ENCODE results near the gene CYP46A1.

The CYP46A1 gene

GRCh38 chr14:99722741-99723140 lies 38.6 kb downstream of the CYP46A1 start:
- Histone ChIP-seq H3K9ac (ENCODE audit: low read depth, low read length) (no peak overlapping the region), H3K9me3 (replicated peaks; ENCODE audit: low read length) (no peaks in the 10 kb centered on the region), H3K27me3 (ENCODE audit: control insufficient read depth, insufficient read depth, low read length) (peaks cover 35% of the 10 kb centered on the region), H3K4me3 (ENCODE audit: low read length) (no peak overlapping the region), H3K4me2 (ENCODE audit: low read length) (no peak overlapping the region), H3K36me3 (ENCODE audit: insufficient read depth, low read length) (no peaks in the 10 kb centered on the region), H3K4me1 (ENCODE audit: control insufficient read depth, insufficient read depth, low read length) (no peaks in the 10 kb centered on the region)

- H3K4me1 ChIP-seq (ENCODE audit: control insufficient read depth, insufficient read depth, low read length) = no peaks in the 10 kb centered on the region
- no peaks in the 10 kb centered on the region for H3K9me3 ChIP-seq (replicated peaks; ENCODE audit: low read length)
- no peak overlapping the region for H3K4me3 ChIP-seq (ENCODE audit: low read length)
- no peak overlapping the region for H3K9ac ChIP-seq (ENCODE audit: low read depth, low read length)
- H3K36me3 ChIP-seq (ENCODE audit: insufficient read depth, low read length) = no peaks in the 10 kb centered on the region
- H3K4me2 ChIP-seq (ENCODE audit: low read length) = no peak overlapping the region
- H3K27me3 ChIP-seq (ENCODE audit: control insufficient read depth, insufficient read depth, low read length) = peaks cover 30% of the 10 kb centered on the region
Observed at GRCh38 chr14:99724196-99724891, 40.2 kb downstream of the CYP46A1 start.

DNA sequence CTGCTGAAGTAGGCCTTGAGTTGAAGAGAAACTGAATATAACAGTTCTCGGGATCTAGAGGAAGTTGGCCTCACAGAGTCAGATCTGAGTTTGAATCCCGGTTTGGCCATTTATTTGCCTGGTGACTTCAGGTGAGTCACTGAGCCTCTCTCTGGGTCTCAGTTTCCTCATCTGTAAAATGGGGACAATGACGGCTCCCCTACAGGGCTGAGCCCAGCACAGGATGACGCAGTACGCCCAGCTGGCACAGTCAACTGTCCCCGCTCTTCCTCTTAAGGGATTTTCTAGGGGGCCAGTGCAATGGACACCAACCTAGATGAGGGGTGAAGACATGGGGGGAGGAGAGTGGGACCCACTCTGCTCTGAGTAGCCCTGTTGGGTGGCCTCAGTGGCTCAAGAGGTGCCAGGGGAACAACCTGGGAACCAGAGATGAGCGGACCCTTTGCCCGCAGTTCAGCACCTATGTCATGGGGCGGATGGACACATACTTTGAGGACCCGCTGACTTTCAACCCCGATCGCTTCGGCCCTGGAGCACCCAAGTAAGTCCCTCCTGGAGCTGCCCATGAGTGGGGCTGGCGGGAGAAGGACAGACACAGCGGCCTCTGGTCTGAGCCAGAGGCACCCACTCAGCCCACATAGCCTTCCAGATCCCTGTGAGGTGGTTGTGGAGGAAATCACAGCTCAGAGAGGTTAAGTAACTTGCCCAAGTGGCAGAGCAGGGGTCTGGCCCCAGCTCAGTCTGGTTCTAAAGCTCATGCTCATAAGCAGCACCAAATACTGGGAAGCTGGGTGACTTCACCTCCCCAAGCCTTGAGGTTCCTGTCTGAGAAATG lies 41.1 kb downstream of the CYP46A1 start:
- H3K9ac ChIP-seq (ENCODE audit: low read depth, low read length) = no peak overlapping the region
- peaks cover 30% of the 10 kb centered on the region for H3K27me3 ChIP-seq (ENCODE audit: control insufficient read depth, insufficient read depth, low read length)
- no peaks in the 10 kb centered on the region for H3K36me3 ChIP-seq (ENCODE audit: insufficient read depth, low read length)
- no peaks in the 10 kb centered on the region for H3K4me1 ChIP-seq (ENCODE audit: control insufficient read depth, insufficient read depth, low read length)
- H3K4me2 ChIP-seq (ENCODE audit: low read length) = no peak overlapping the region
- H3K9me3 ChIP-seq (replicated peaks; ENCODE audit: low read length) = no peaks in the 10 kb centered on the region
- H3K4me3 ChIP-seq (ENCODE audit: low read length) = no peak overlapping the region

DNA sequence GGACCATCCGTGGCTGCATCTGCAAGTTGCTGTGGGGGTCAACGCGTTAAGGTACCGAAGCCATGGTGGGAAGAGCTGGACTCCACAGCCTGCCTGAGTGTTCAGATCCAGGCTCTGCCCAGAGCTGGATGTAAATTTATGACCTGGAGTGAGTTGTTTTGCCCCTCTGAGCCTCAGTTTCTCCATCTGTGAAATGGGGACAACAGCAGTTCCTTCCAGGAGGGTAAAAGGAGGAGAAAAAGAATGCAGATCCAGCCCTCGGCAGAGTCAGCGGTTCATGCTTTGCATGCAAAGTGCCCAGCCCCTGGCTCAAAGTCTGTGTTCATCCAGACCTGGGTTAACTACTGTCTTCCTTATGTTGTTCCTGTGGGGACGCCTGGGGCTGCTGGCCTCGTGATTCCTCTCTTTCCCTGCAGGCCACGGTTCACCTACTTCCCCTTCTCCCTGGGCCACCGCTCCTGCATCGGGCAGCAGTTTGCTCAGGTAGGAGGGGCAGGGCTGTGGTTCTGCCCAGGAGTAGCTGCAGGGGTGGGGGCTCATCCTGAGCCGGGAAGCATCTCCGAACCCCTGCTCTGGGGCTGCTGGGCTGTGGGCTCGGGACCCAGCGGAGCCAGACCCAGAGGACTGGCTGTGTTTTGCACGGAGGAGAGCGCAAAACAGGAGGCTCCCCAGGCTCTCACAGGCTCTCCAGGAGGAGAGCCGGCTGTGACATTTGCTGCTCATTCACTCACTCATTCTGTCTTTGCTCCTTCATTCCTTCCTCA lies 41.9 kb downstream of the CYP46A1 start:
- Histone ChIP-seq H3K27me3 (ENCODE audit: control insufficient read depth, insufficient read depth, low read length) (peaks cover 30% of the 10 kb centered on the region), H3K9ac (ENCODE audit: low read depth, low read length) (no peak overlapping the region), H3K9me3 (replicated peaks; ENCODE audit: low read length) (no peaks in the 10 kb centered on the region), H3K36me3 (ENCODE audit: insufficient read depth, low read length) (no peaks in the 10 kb centered on the region), H3K4me2 (ENCODE audit: low read length) (no peak overlapping the region), H3K4me1 (ENCODE audit: control insufficient read depth, insufficient read depth, low read length) (no peaks in the 10 kb centered on the region), H3K4me3 (ENCODE audit: low read length) (no peak overlapping the region)

- Histone ChIP-seq H3K4me1 (ENCODE audit: control insufficient read depth, insufficient read depth, low read length) (no peaks in the 10 kb centered on the region), H3K36me3 (ENCODE audit: insufficient read depth, low read length) (no peaks in the 10 kb centered on the region), H3K4me2 (ENCODE audit: low read length) (no peak overlapping the region), H3K9ac (ENCODE audit: low read depth, low read length) (no peak overlapping the region), H3K27me3 (ENCODE audit: control insufficient read depth, insufficient read depth, low read length) (peaks cover 30% of the 10 kb centered on the region), H3K4me3 (ENCODE audit: low read length) (no peak overlapping the region), H3K9me3 (replicated peaks; ENCODE audit: low read length) (no peaks in the 10 kb centered on the region)
Observed at GRCh38 chr14:99726538-99727095, 42.5 kb downstream of the CYP46A1 start.

- Histone ChIP-seq H3K9me3 (replicated peaks; ENCODE audit: low read length) (no peaks in the 10 kb centered on the region), H3K9ac (ENCODE audit: low read depth, low read length) (no peak overlapping the region), H3K36me3 (ENCODE audit: insufficient read depth, low read length) (no peaks in the 10 kb centered on the region), H3K4me1 (ENCODE audit: control insufficient read depth, insufficient read depth, low read length) (peaks cover 4% of the 10 kb centered on the region), H3K4me3 (ENCODE audit: low read length) (no peak overlapping the region), H3K4me2 (ENCODE audit: low read length) (no peak overlapping the region), H3K27me3 (ENCODE audit: control insufficient read depth, insufficient read depth, low read length) (peaks cover 27% of the 10 kb centered on the region)
Observed at GRCh38 chr14:99727096-99727870, 43.2 kb downstream of the CYP46A1 start.

DNA sequence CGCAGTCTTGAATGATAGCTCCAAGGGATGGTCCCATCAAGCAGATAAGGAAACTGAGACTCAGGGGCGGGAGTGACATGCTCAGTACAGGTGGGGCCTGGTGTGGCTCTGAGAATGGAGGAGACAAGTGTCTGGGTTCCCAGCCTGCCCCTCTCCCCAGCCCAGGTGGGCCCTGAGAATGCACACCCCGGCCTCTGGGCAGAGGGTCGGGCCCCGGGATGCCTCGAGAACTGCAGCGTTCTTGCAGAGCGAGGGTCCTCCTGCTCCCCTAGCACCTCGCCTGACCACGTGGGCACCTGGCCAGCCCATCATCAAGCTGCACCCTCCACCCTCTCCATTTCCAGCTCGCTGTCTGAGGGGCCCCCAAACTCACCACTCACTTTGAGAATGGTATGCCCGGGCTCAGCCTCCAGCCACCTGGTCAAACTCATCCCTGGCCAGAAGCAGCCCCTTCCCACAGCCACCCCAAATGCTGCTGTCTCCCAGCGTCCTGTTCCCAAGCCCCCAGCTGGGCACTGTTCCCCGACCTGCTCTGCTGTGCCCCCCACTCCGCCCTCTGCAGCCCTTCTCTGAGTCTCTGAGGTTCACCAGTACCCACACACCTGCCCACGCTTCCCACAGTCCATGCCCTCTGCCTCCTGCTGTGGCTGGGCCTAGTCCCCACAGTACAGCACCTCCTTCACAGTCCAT lies 44.3 kb downstream of the CYP46A1 start:
- H3K4me1 ChIP-seq (ENCODE audit: control insufficient read depth, insufficient read depth, low read length) = peaks cover 4% of the 10 kb centered on the region
- no peaks in the 10 kb centered on the region for H3K9me3 ChIP-seq (replicated peaks; ENCODE audit: low read length)
- no peaks in the 10 kb centered on the region for H3K36me3 ChIP-seq (ENCODE audit: insufficient read depth, low read length)
- no peak overlapping the region for H3K4me3 ChIP-seq (ENCODE audit: low read length)
- H3K9ac ChIP-seq (ENCODE audit: low read depth, low read length) = no peak overlapping the region
- peaks cover 20% of the 10 kb centered on the region for H3K27me3 ChIP-seq (ENCODE audit: control insufficient read depth, insufficient read depth, low read length)
- no peak overlapping the region for H3K4me2 ChIP-seq (ENCODE audit: low read length)

GRCh38 chr14:99728981-99729451 lies 44.9 kb downstream of the CYP46A1 start:
- peaks cover 20% of the 10 kb centered on the region for H3K27me3 ChIP-seq (ENCODE audit: control insufficient read depth, insufficient read depth, low read length)
- H3K4me3 ChIP-seq (ENCODE audit: low read length) = no peak overlapping the region

GRCh38 chr14:99729991-99730875 lies 46.1 kb downstream of the CYP46A1 start:
- Histone ChIP-seq H3K4me1 (ENCODE audit: control insufficient read depth, insufficient read depth, low read length) (peaks cover 4% of the 10 kb centered on the region), H3K36me3 (ENCODE audit: insufficient read depth, low read length) (no peaks in the 10 kb centered on the region), H3K4me2 (ENCODE audit: low read length) (peak overlapping the region; percentile 90), H3K9me3 (replicated peaks; ENCODE audit: low read length) (no peaks in the 10 kb centered on the region), H3K4me3 (ENCODE audit: low read length) (peak overlapping the region; percentile 69), H3K27me3 (ENCODE audit: control insufficient read depth, insufficient read depth, low read length) (peaks cover 10% of the 10 kb centered on the region), H3K9ac (ENCODE audit: low read depth, low read length) (peak overlapping the region; percentile 65)

More at GRCh38 chr14:99728981-99729451, 44.9 kb downstream of the CYP46A1 start:
- Histone ChIP-seq H3K4me1 (ENCODE audit: control insufficient read depth, insufficient read depth, low read length) (peaks cover 4% of the 10 kb centered on the region), H3K36me3 (ENCODE audit: insufficient read depth, low read length) (no peaks in the 10 kb centered on the region), H3K9ac (ENCODE audit: low read depth, low read length) (no peak overlapping the region), H3K9me3 (replicated peaks; ENCODE audit: low read length) (no peaks in the 10 kb centered on the region), H3K4me2 (ENCODE audit: low read length) (no peak overlapping the region)

Measured in skeletal muscle satellite cell (primary cell).